Breast epithelium (tissue), 3 donors: ENCODE data around the gene SERPINC1.

Experiments
- POLR2A ChIP-seq: fragments of 450-650 bp; IDR thresholded peaks from one replicate; pipeline ENCODE4 v1.6.1; 2016; ENCODE audit warnings: antibody characterized with exemption, mild to moderate bottlenecking, moderate library complexity
- POLR2AphosphoS5 ChIP-seq, 3 donors: sonication (generic); formaldehyde crosslinking; IDR thresholded peaks; one replicate each; pipeline ENCODE4 v1.6.1; 2017; ENCODE audit warnings: antibody characterized with exemption in 3 of 3

GRCh38 chr1:173888749-173889148 is 28.4 kb downstream of the SERPINC1 start:
- TF ChIP-seq POLR2A, result no peak
- TF ChIP-seq POLR2AphosphoS5 (IDR thresholded peaks at IDR 0.05), result no peak
